Astrocyte of the cerebellum (primary cell): ENCODE results near the gene LMTK2.

ENCODE experiments used
- DNase-seq: peaks from one replicate; pipeline ENCODE4 v3.0.0-alpha.2; 2011; ENCODE audit warnings: low read depth
- H3K4me3 ChIP-seq: 2 replicates; pipeline ENCODE4 v1.5.1; 2011; ENCODE audit warnings: mild to moderate bottlenecking, low read depth, low read length, moderate library complexity
- in situ Hi-C: cut with HindIII; loops from 2 replicates; pipeline ENCODE4 v1.10.0; 2017; ENCODE audit warnings: low sequenced_read_pairs
- TF ChIP-seq, protein P1 (sequence below): IDR thresholded peaks from 2 replicates; pipeline ENCODE4 v1.5.1; 2012; ENCODE audit warnings: low read length, low read depth, moderate library complexity, mild to moderate bottlenecking; ENCODE audit errors: missing control alignments

The LMTK2 gene

GRCh38 chr7:98091523-98091922 lies 15.1 kb upstream of the LMTK2 start:
- DNase-seq: no peak
- TF ChIP-seq, protein P1, sequence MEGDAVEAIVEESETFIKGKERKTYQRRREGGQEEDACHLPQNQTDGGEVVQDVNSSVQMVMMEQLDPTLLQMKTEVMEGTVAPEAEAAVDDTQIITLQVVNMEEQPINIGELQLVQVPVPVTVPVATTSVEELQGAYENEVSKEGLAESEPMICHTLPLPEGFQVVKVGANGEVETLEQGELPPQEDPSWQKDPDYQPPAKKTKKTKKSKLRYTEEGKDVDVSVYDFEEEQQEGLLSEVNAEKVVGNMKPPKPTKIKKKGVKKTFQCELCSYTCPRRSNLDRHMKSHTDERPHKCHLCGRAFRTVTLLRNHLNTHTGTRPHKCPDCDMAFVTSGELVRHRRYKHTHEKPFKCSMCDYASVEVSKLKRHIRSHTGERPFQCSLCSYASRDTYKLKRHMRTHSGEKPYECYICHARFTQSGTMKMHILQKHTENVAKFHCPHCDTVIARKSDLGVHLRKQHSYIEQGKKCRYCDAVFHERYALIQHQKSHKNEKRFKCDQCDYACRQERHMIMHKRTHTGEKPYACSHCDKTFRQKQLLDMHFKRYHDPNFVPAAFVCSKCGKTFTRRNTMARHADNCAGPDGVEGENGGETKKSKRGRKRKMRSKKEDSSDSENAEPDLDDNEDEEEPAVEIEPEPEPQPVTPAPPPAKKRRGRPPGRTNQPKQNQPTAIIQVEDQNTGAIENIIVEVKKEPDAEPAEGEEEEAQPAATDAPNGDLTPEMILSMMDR: no peak
- H3K4me3 ChIP-seq: no peak overlapping the region
- in situ Hi-C loops: no loop called here

- TF ChIP-seq, protein P1: no peak
- no peak for DNase-seq
- in situ Hi-C loops: no loop called here
- no peak overlapping the region for H3K4me3 ChIP-seq
These were observed 9.5 kb upstream of the LMTK2 start for GRCh38 chr7:98097042-98097645.

DNA sequence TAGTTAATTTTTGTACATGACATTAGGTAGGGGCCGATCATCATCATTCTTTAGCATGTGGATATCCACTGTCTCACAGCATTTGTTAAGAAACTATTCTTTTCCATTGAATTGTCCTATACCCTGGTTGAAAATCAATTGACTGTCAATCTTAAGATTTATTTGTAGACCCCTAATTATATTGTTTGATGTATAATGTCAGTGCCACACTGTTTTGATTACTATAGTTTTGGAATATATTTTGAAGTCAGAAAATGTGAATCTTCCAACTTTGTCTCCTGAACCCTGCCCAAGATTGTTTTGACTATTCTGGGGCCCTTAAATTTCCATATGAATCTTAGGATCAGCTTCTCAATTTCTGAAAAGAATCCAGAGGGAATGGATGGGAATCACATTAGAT lies 6.6 kb upstream of the LMTK2 start:
- TF ChIP-seq, protein P1: no peak
- in situ Hi-C loops: no loop called here
- H3K4me3 ChIP-seq: no peak overlapping the region

GRCh38 chr7:98102170-98102569 lies 4.5 kb upstream of the LMTK2 start:
- no peak for DNase-seq
- no peak overlapping the region for H3K4me3 ChIP-seq
- TF ChIP-seq, protein P1: no peak
- in situ Hi-C loops: no loop called here

More for the DNA sequence above, 6.6 kb upstream of the LMTK2 start:
- DNase-seq: no peak

- in situ Hi-C loops: no loop called here
- TF ChIP-seq, protein P1: no peak
- H3K4me3 ChIP-seq: no peak overlapping the region
- DNase-seq: no peak
These were observed 619 bp upstream of the LMTK2 start for GRCh38 chr7:98105942-98106544.

DNA sequence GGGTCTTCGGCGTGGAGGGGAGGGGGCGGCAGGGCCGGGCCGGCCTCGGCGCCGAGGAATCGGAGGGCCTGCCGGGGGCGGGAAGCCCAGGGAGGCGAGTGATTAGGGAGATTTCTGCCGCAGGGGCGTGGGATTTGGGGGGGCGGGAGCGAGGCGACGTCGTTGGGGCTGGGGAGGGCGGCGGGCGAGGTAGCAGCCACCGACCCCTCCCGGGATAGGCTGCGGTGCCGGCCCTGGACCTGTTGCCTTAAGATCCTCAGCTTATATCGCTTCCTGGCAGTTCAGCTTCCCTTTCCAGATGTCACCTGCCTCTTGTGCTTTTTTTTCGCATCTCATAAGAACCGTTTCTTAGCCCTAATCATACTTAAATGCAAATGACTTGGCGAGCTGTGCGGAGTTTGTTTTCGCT lies 655 bp downstream of the LMTK2 start:
- in situ Hi-C loops: no loop called here
- TF ChIP-seq, protein P1: no peak
- no peak for DNase-seq
- peak overlapping the region; percentile 76 for H3K4me3 ChIP-seq
